Liver (tissue), 9 donors: ENCODE results near the gene CIB1. TPM values are rescaled to one million over a fixed set of nuclear protein-coding genes. Genes with fewer than 3 reads are reported as not detected.

ENCODE experiments used
- DNase-seq: peaks from one replicate; pipeline ENCODE4 v3.0.0-alpha.2; 2017; ENCODE audit warnings: low spot score
- H3K27ac ChIP-seq, 2 donors: one replicate each; pipeline ENCODE4 v1.7.0; 2013; ENCODE audit warnings: inconsistent platforms in 2 of 2, low read length in 2 of 2, control low read depth in 1 of 2, low read depth in 1 of 2, mild to moderate bottlenecking in 1 of 2
- H3K27me3 ChIP-seq, 4 donors: one replicate each; pipeline versions ENCODE4 v1.6.1 to v1.7.0; 2013; ENCODE audit warnings: low read length in 3 of 4, inconsistent platforms in 1 of 4, mild to moderate bottlenecking in 1 of 4, moderate library complexity in 1 of 4; ENCODE audit not compliant: control insufficient read depth in 4 of 4, insufficient read depth in 4 of 4
- H3K36me3 ChIP-seq, 4 donors: one replicate each; pipeline versions ENCODE4 v1.6.1 to v1.7.0; 2013; ENCODE audit warnings: low read length in 3 of 4, mild to moderate bottlenecking in 3 of 4, low read depth in 1 of 4, moderate library complexity in 1 of 4; ENCODE audit not compliant: control insufficient read depth in 4 of 4, insufficient read depth in 3 of 4
- H3K4me1 ChIP-seq, 4 donors: one replicate each; pipeline versions ENCODE4 v1.6.1 to v1.7.0; 2013; ENCODE audit warnings: low read length in 3 of 4, mild to moderate bottlenecking in 3 of 4, moderate library complexity in 1 of 4; ENCODE audit not compliant: control insufficient read depth in 4 of 4, insufficient read depth in 4 of 4
- H3K4me3 ChIP-seq, 3 donors: one replicate each; pipeline versions ENCODE4 v1.6.1 to v1.7.0; 2013; ENCODE audit warnings: low read length in 3 of 3, control low read depth in 1 of 3, low read depth in 1 of 3, mild to moderate bottlenecking in 1 of 3
- H3K9ac ChIP-seq, 2 donors: one replicate each; pipeline ENCODE4 v1.7.0; 2013; ENCODE audit warnings: low read length in 2 of 2, mild to moderate bottlenecking in 2 of 2, moderate library complexity in 2 of 2, control low read depth in 1 of 2, low read depth in 1 of 2
- H3K9me3 ChIP-seq, 4 donors: one replicate each; pipeline versions ENCODE4 v1.6.1 to v1.7.0; 2013; ENCODE audit warnings: low read length in 3 of 4; ENCODE audit not compliant: control insufficient read depth in 4 of 4
- CTCF ChIP-seq: fragments of 150-350 bp; IDR thresholded peaks from 2 replicates; pipeline ENCODE4 v1.5.1; 2017; ENCODE audit warnings: improper control_type of control experiment, low read depth, low read length; ENCODE audit not compliant: missing input control
- EGR1 ChIP-seq, 2 donors: IDR thresholded peaks; 2 replicates each; pipeline ENCODE4 v1.6.1; 2016 to 2018; ENCODE audit warnings: antibody characterized with exemption in 2 of 2, low read depth in 2 of 2
- FOXA1 ChIP-seq: IDR thresholded peaks from 2 replicates; pipeline ENCODE4 v1.6.1; 2016; ENCODE audit warnings: antibody characterized with exemption
- FOXA2 ChIP-seq: IDR thresholded peaks from 2 replicates; pipeline ENCODE4 v1.6.1; 2016; ENCODE audit warnings: antibody characterized with exemption
- GABPA ChIP-seq, 2 donors: IDR thresholded peaks in 1 of 2; conservative IDR thresholded peaks in 1 of 2; 2 replicates each; pipeline ENCODE4 v1.6.1; 2016; ENCODE audit warnings: antibody characterized with exemption in 2 of 2, mild to moderate bottlenecking in 1 of 2, moderate library complexity in 1 of 2
- HNF4G ChIP-seq: IDR thresholded peaks from 2 replicates; pipeline ENCODE4 v1.6.1; 2016; ENCODE audit warnings: antibody characterized with exemption
- JUND ChIP-seq, 2 donors: IDR thresholded peaks; 2 replicates each; pipeline ENCODE4 v1.6.1; 2016; ENCODE audit warnings: antibody characterized with exemption in 2 of 2
- NR2F2 ChIP-seq: IDR thresholded peaks from 2 replicates; pipeline ENCODE4 v1.6.1; 2016; ENCODE audit warnings: antibody characterized with exemption
- REST ChIP-seq: IDR thresholded peaks from 2 replicates; pipeline ENCODE4 v1.6.1; 2016; ENCODE audit warnings: antibody characterized with exemption, mild to moderate bottlenecking
- RXRA ChIP-seq, 2 donors: IDR thresholded peaks; 2 replicates each; pipeline ENCODE4 v1.6.1; 2017 to 2018; ENCODE audit warnings: antibody characterized with exemption in 2 of 2, mild to moderate bottlenecking in 1 of 2
- SP1 ChIP-seq: IDR thresholded peaks from 2 replicates; pipeline ENCODE4 v1.6.1; 2018; ENCODE audit warnings: antibody characterized with exemption, mild to moderate bottlenecking
- TAF1 ChIP-seq: conservative IDR thresholded peaks from 2 replicates; pipeline ENCODE4 v1.6.1; 2016; ENCODE audit warnings: antibody characterized with exemption, mild to moderate bottlenecking
- YY1 ChIP-seq: IDR thresholded peaks from 2 replicates; pipeline ENCODE4 v1.6.1; 2016; ENCODE audit warnings: antibody characterized with exemption, mild to moderate bottlenecking
- WGBS: extraction: QIAGEN DNeasy Blood & Tissue Kit; methylation state at CpG from one replicate; pipeline ENCODE4 v1.1.7; 2013; 5-methylcytosine and 5-hydroxymethylcytosine counted together
- polyA plus RNA-seq, 2 donors: library from polyadenylated mRNA; stranded (reverse) in 1 of 2; unstranded in 1 of 2; fragments of 200-250 nt in 1 of 2; fragments of >200 nt in 1 of 2; fragmentation: Nextera tagmentation in 1 of 2; extraction: Ambion mirVana in 1 of 2; gene quantifications; one replicate each; pipeline versions ENCODE4 v1.2.1 to v1.2.3, GENCODE V29; 2013 to 2015
- total RNA-seq, 2 donors: library from RNA; depleted of rRNA; stranded (reverse); fragments of >200 nt; gene quantifications; one replicate each; pipeline ENCODE4 v1.2.3, GENCODE V29; 2014
- TF ChIP-seq, protein P1 (sequence below): IDR thresholded peaks from 2 replicates; pipeline ENCODE4 v1.6.1; 2016; ENCODE audit warnings: antibody characterized with exemption
- TF ChIP-seq, protein P2 (sequence below): IDR thresholded peaks from 2 replicates; pipeline ENCODE4 v1.6.1; 2016; ENCODE audit warnings: antibody characterized with exemption
- TF ChIP-seq, protein P3 (sequence below): IDR thresholded peaks from 2 replicates; pipeline ENCODE4 v1.6.1; 2016; ENCODE audit warnings: antibody characterized with exemption
- donor health status: healthy.
- donor health status: healthy.
- donor health status: healthy.
- donor health status: healthy.
- donor health status: healthy.

The CIB1 gene
- total and polyA plus RNA-seq, 4 donors = 14.9 to 107 (median 49.3) TPM

GRCh38 chr15:90271459-90272166 lies 37.9 kb upstream of the CIB1 start:
- H3K36me3 ChIP-seq = peaks cover 6 to 29% (median 13%) of the 10 kb centered on the region in 4 donors
- no peak overlapping the region for H3K9ac ChIP-seq
- H3K4me1 ChIP-seq = peaks cover 7 to 14% (median 13%) of the 10 kb centered on the region in 4 donors
- no peak overlapping the region for H3K27ac ChIP-seq
- WGBS = 77% methylated on average over 7 of the region's 7 CpGs
- no peaks in the 10 kb centered on the region for H3K9me3 ChIP-seq
- TF ChIP-seq NR2F2 (no peak), JUND (IDR thresholded peaks at IDR 0.05) (no peak), HNF4G (no peak), TAF1 (no peak), REST (no peak), EGR1 (IDR thresholded peaks at IDR 0.05; ENCODE audit: low read depth in 2 of 2) (no peak), SP1 (no peak), GABPA (IDR thresholded peaks at IDR 0.05 in 1 of 2, conservative IDR thresholded peaks at IDR 0.05 in 1 of 2) (no peak), CTCF (no peak), YY1 (no peak), FOXA2 (no peak), RXRA (IDR thresholded peaks at IDR 0.05) (no peak), FOXA1 (no peak)
- TF ChIP-seq, protein P1, sequence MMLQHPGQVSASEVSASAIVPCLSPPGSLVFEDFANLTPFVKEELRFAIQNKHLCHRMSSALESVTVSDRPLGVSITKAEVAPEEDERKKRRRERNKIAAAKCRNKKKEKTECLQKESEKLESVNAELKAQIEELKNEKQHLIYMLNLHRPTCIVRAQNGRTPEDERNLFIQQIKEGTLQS = no peak
- TF ChIP-seq, protein P2, sequence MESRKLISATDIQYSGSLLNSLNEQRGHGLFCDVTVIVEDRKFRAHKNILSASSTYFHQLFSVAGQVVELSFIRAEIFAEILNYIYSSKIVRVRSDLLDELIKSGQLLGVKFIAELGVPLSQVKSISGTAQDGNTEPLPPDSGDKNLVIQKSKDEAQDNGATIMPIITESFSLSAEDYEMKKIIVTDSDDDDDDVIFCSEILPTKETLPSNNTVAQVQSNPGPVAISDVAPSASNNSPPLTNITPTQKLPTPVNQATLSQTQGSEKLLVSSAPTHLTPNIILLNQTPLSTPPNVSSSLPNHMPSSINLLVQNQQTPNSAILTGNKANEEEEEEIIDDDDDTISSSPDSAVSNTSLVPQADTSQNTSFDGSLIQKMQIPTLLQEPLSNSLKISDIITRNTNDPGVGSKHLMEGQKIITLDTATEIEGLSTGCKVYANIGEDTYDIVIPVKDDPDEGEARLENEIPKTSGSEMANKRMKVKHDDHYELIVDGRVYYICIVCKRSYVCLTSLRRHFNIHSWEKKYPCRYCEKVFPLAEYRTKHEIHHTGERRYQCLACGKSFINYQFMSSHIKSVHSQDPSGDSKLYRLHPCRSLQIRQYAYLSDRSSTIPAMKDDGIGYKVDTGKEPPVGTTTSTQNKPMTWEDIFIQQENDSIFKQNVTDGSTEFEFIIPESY = no peak
- TF ChIP-seq, protein P3, sequence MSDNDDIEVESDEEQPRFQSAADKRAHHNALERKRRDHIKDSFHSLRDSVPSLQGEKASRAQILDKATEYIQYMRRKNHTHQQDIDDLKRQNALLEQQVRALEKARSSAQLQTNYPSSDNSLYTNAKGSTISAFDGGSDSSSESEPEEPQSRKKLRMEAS = no peak
- H3K4me3 ChIP-seq = no peak overlapping the region
- no peak for DNase-seq
- no peaks in the 10 kb centered on the region for H3K27me3 ChIP-seq
